ENCODE results near the gene KRTAP3-1. TPM values are rescaled to one million over a fixed set of nuclear protein-coding genes. Genes with fewer than 3 reads are reported as not detected.

KRTAP3-1 gene
- total RNA-seq, 2 experiments from 2014 or later, result not detected

GRCh38 chr17:40980596-40980995 is 28.3 kb downstream of the KRTAP3-1 start:
- Mint-ChIP-seq H3K4me1 (no peaks in the 10 kb centered on the region), H3K9me3 (ENCODE audit: low read depth) (no peaks in the 10 kb centered on the region), H3K27me3 (peaks cover 28% of the 10 kb centered on the region), H3K36me3 (no peaks in the 10 kb centered on the region), H3K4me3 (no peak overlapping the region), H3K27ac (no peak overlapping the region)
- ATAC-seq (no peak), DNase-seq (no peak)
- CTCF ChIA-PET, result no interaction called here

- CTCF ChIA-PET, result no interaction called here
- Mint-ChIP-seq H3K27ac (no peak overlapping the region), H3K9me3 (ENCODE audit: low read depth) (no peaks in the 10 kb centered on the region), H3K4me1 (no peaks in the 10 kb centered on the region), H3K4me3 (no peak overlapping the region), H3K36me3 (no peaks in the 10 kb centered on the region), H3K27me3 (peaks cover 30% of the 10 kb centered on the region)
- ATAC-seq, result no peak
- no peak for DNase-seq
These were observed 28.8 kb downstream of the KRTAP3-1 start for GRCh38 chr17:40980117-40980516.

- Mint-ChIP-seq H3K4me3 (no peak overlapping the region), H3K36me3 (no peaks in the 10 kb centered on the region), H3K4me1 (no peaks in the 10 kb centered on the region), H3K9me3 (ENCODE audit: low read depth) (no peaks in the 10 kb centered on the region), H3K27me3 (peaks cover 23% of the 10 kb centered on the region), H3K27ac (no peak overlapping the region)
- CTCF ChIA-PET, result no interaction called here
- no peak for ATAC-seq
- no peak for DNase-seq
These were observed 30.3 kb downstream of the KRTAP3-1 start for GRCh38 chr17:40978575-40979151.

GRCh38 chr17:40975516-40975915 is 33.4 kb downstream of the KRTAP3-1 start:
- peaks cover 27% of the 10 kb centered on the region for H3K27me3 Mint-ChIP-seq
- no peak for ATAC-seq
- H3K27ac Mint-ChIP-seq, result no peak overlapping the region

DNA sequence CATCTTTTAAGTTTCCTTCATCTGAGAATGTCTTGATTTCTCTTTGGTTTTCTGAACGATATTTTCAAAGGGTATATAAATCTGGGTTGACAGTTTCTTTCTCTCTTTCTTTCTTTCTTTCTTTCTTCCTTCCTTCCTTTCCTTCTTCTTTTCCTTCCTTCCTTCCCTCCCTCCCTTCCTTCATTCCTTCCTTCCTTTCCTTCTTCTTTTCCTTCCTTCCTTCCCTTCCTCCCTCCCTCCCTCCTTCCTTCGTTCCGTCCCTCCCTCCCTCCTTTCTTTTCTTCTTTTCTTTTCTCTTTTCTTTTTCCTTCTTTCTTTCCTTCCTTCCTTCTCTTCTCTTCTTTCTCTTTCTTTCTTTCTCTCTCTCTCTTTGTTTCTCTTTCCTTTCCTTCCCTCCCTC is 34.6 kb downstream of the KRTAP3-1 start:
- peaks cover 27% of the 10 kb centered on the region for H3K27me3 Mint-ChIP-seq

More at GRCh38 chr17:40975516-40975915, 33.4 kb downstream of the KRTAP3-1 start:
- DNase-seq, result no peak
- CTCF ChIA-PET, result no interaction called here
- H3K4me3 Mint-ChIP-seq, result no peak overlapping the region
- no peaks in the 10 kb centered on the region for H3K9me3 Mint-ChIP-seq (ENCODE audit: low read depth)
- H3K4me1 Mint-ChIP-seq, result no peaks in the 10 kb centered on the region
- H3K36me3 Mint-ChIP-seq, result no peaks in the 10 kb centered on the region

DNA sequence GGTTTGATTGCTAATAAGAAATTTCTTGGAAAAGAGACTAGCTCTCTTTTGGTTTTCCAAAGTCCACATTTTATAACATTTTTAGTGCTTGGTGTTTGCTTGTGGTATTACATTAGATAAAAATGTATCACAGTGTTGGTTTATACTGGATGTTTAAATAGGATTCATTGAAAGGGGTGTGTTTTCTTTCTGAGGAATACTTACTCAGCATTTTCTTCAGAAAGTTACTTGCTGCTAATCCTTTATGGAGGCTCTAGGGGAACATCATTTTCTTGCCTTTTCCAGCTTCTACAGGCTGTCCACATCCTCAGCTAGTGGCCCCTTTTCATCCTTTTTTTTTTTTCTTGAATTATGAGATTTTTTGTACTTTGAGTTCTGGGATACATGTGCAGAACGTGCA is 41.3 kb downstream of the KRTAP3-1 start:
- Mint-ChIP-seq H3K36me3 (no peaks in the 10 kb centered on the region), H3K4me1 (no peaks in the 10 kb centered on the region), H3K9me3 (ENCODE audit: low read depth) (no peaks in the 10 kb centered on the region), H3K27me3 (peaks cover 18% of the 10 kb centered on the region), H3K27ac (no peak overlapping the region), H3K4me3 (no peak overlapping the region)
- DNase-seq (no peak), ATAC-seq (no peak)
- CTCF ChIA-PET, result no interaction called here

More for the DNA sequence above, 34.6 kb downstream of the KRTAP3-1 start:
- CTCF ChIA-PET, result no interaction called here
- Mint-ChIP-seq H3K4me1 (no peaks in the 10 kb centered on the region), H3K36me3 (no peaks in the 10 kb centered on the region), H3K4me3 (no peak overlapping the region), H3K9me3 (ENCODE audit: low read depth) (no peaks in the 10 kb centered on the region), H3K27ac (no peak overlapping the region)
- ATAC-seq (no peak), DNase-seq (no peak)

DNA sequence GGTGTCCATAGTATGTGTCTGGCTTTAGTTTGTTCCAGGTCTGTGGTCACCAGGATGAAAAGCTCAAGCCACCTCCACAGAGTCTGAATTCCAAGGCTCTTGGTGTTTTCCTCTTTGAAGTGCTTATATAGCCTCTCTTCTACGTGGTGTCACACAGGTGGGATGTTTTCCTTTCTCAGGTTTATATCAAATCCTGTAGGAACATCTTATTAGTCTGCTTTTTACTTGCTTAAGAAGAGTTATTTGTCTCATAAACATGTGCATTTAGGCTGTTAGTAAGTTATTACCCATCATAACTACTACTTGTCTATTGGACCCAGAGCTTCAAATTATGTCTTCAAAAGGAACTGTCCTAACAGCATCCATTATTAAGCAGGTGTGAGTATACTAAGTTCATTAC is 42.1 kb downstream of the KRTAP3-1 start, which contains the start of gene KRT39:
Gene KRT39, minus strand, starts transcription at position 101 of the 400 bp plus-strand sequence. Its CDS starts 92 bp downstream, at position 9.
- ATAC-seq (no peak), DNase-seq (no peak)
- H3K36me3 Mint-ChIP-seq, result no peaks in the 10 kb centered on the region
- no peaks in the 10 kb centered on the region for H3K9me3 Mint-ChIP-seq (ENCODE audit: low read depth)
- H3K4me3 Mint-ChIP-seq, result no peak within 1 kb of the TSS
- no peak within 1 kb of the TSS for H3K27ac Mint-ChIP-seq
- CTCF ChIA-PET, result no interaction called here
- peaks cover 15% of the 10 kb centered on the region for H3K27me3 Mint-ChIP-seq
- H3K4me1 Mint-ChIP-seq, result no peaks in the 10 kb centered on the region

DNA sequence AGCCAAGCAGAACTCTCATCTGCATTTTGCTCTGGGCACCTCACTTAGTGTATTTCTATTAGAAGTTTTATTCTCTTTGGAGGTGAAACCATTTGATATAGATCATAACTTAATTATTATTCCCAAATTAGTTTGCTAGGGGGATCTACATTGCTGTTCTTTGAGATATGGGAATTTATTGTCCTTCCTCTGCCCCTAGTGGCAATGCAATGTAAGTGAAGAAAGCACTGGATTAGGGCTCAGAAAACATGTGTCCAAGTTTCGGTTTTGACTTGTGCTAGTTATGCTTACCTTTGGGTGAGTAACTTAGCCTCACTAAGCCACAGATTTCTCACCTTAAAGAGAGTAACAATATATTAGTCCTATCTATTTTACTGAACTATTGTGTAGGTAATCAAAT is 45.1 kb downstream of the KRTAP3-1 start:
- ATAC-seq (no peak), DNase-seq (no peak)
- no peak overlapping the region for H3K27ac Mint-ChIP-seq
- H3K4me1 Mint-ChIP-seq, result peaks cover 2% of the 10 kb centered on the region
- peaks cover 14% of the 10 kb centered on the region for H3K27me3 Mint-ChIP-seq
- no peaks in the 10 kb centered on the region for H3K9me3 Mint-ChIP-seq (ENCODE audit: low read depth)
- H3K36me3 Mint-ChIP-seq, result no peaks in the 10 kb centered on the region
- no peak overlapping the region for H3K4me3 Mint-ChIP-seq
- CTCF ChIA-PET, result interaction anchor here (1.0 kb wide), 1 partner anchor 17 kb away, joined by 3 read pairs; no protein-coding TSS in a partner anchor

DNA sequence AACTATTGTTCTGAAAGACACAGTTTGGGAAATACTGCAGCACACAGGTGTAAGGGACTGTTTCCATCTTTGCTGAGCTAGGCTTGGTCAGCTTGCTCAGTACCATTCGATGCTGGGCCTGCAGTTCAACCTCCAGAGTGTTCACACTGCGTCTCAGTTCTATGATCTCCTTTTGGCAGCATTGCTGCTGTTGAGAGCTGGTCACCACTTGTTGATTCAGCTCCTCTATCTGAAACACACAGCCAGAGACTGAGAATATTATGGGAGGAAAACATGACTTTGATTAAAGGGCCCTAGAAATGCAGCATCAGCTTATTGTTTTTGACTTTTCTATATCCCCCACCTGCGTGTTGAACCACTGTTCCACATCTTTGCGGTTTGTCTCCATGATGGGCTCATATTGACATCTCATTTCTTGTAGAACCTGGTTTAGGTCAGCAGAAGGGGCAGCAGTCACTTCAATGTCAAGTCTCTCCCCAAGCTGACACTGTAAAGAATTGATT is 46.8 kb downstream of the KRTAP3-1 start:
- ATAC-seq (no peak), DNase-seq (no peak)
- no peak overlapping the region for H3K27ac Mint-ChIP-seq
- peaks cover 7% of the 10 kb centered on the region for H3K27me3 Mint-ChIP-seq
- H3K4me1 Mint-ChIP-seq, result peaks cover 2% of the 10 kb centered on the region
- CTCF ChIA-PET, result interaction anchor here (0.8 to 1.5 kb wide), 4 partner anchors 9 to 686 kb away, joined by 3 to 6 read pairs (median 5); no protein-coding TSS in a partner anchor
- no peaks in the 10 kb centered on the region for H3K36me3 Mint-ChIP-seq
- H3K9me3 Mint-ChIP-seq (ENCODE audit: low read depth), result no peaks in the 10 kb centered on the region
- no peak overlapping the region for H3K4me3 Mint-ChIP-seq

DNA sequence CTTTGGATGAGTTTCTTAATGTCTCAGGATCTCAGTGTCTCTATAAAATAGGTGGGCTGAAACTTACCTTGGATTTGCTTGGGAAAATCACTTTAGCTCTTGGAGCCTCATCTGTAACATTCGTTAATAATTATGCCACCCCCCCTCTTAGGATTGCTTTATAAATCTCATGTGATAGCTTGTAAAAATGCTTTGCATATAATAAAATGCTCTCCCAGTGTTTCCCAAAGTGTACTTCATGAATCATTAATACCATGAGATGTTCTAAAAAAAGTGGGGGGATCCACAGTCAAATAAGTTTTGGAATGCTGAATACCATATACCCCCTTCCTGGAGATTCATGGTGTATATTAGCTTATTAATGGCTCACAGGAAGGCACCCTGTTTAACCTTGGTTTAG is 47.3 kb downstream of the KRTAP3-1 start:
- CTCF ChIA-PET, result interaction anchor here (0.8 to 1.5 kb wide), 4 partner anchors 9 to 687 kb away, joined by 3 to 6 read pairs (median 5); no protein-coding TSS in a partner anchor

GRCh38 chr17:40960144-40960543 is 48.8 kb downstream of the KRTAP3-1 start:
- H3K27me3 Mint-ChIP-seq, result peaks cover 18% of the 10 kb centered on the region
- ATAC-seq (no peak), DNase-seq (no peak)
- H3K36me3 Mint-ChIP-seq, result no peaks in the 10 kb centered on the region
- CTCF ChIA-PET, result interaction anchor here (0.8 kb wide), 1 partner anchor 589 kb away, joined by 3 read pairs; no protein-coding TSS in a partner anchor
- H3K4me1 Mint-ChIP-seq, result peaks cover 2% of the 10 kb centered on the region
- H3K27ac Mint-ChIP-seq, result no peak overlapping the region
- H3K4me3 Mint-ChIP-seq, result no peak overlapping the region
- no peaks in the 10 kb centered on the region for H3K9me3 Mint-ChIP-seq (ENCODE audit: low read depth)

More for the DNA sequence above, 47.3 kb downstream of the KRTAP3-1 start:
- no peak for DNase-seq
- Mint-ChIP-seq H3K4me3 (no peak overlapping the region), H3K27me3 (peaks cover 12% of the 10 kb centered on the region), H3K9me3 (ENCODE audit: low read depth) (no peaks in the 10 kb centered on the region), H3K27ac (no peak overlapping the region), H3K4me1 (peaks cover 2% of the 10 kb centered on the region), H3K36me3 (no peaks in the 10 kb centered on the region)
- ATAC-seq, result no peak

Other genes starting within 250 kb of the KRTAP3-1 start
- gene KRT26, start 236.9 kb downstream of the KRTAP3-1 start, total RNA-seq, result not detected
- not detected for gene KRT27, start 226.6 kb downstream of the KRTAP3-1 start, total RNA-seq
- not detected for gene KRT28, start 209.2 kb downstream of the KRTAP3-1 start, total RNA-seq
- gene KRT10, start 186.5 kb downstream of the KRTAP3-1 start, total RNA-seq, result 10 to 100 TPM; 19.2 to 33.7 TPM
- gene KRT12, start 141.9 kb downstream of the KRTAP3-1 start, total RNA-seq, result not detected
- gene KRT20, start 123.9 kb downstream of the KRTAP3-1 start, total RNA-seq, result not detected
- gene KRT23, start 71.5 kb downstream of the KRTAP3-1 start, total RNA-seq, result not detected
- gene KRT39, start 42.2 kb downstream of the KRTAP3-1 start, total RNA-seq, result not detected
- gene KRT40, start 24.8 kb downstream of the KRTAP3-1 start, total RNA-seq, result not detected
- gene KRTAP3-3, start 15.0 kb downstream of the KRTAP3-1 start, total RNA-seq, result not detected
- gene KRTAP3-2, start 9.2 kb downstream of the KRTAP3-1 start, total RNA-seq, result not detected
- not detected for gene KRTAP1-5, start 18.1 kb upstream of the KRTAP3-1 start, total RNA-seq
- not detected for gene KRTAP1-4, start 21.1 kb upstream of the KRTAP3-1 start, total RNA-seq
- gene KRTAP1-3, start 25.7 kb upstream of the KRTAP3-1 start, total RNA-seq, result not detected
- gene KRTAP1-1, start 32.3 kb upstream of the KRTAP3-1 start, total RNA-seq, result not detected
- gene KRTAP2-1, start 38.2 kb upstream of the KRTAP3-1 start, total RNA-seq, result not detected
- not detected for gene KRTAP2-2, start 46.1 kb upstream of the KRTAP3-1 start, total RNA-seq
- gene KRTAP2-3, start 51.0 kb upstream of the KRTAP3-1 start, total RNA-seq, result not detected
- gene KRTAP2-4, start 56.8 kb upstream of the KRTAP3-1 start, total RNA-seq, result not detected
- gene KRTAP4-7, start 75.0 kb upstream of the KRTAP3-1 start, total RNA-seq, result not detected
- gene KRTAP4-8, start 89.0 kb upstream of the KRTAP3-1 start, total RNA-seq, result not detected
- not detected for gene KRTAP4-16, start 93.1 kb upstream of the KRTAP3-1 start, total RNA-seq
- not detected for gene KRTAP4-9, start 96.3 kb upstream of the KRTAP3-1 start, total RNA-seq
- gene KRTAP4-11, start 109.2 kb upstream of the KRTAP3-1 start, total RNA-seq, result not detected
- gene KRTAP4-12, start 115.1 kb upstream of the KRTAP3-1 start, total RNA-seq, result not detected
- gene KRTAP4-6, start 131.4 kb upstream of the KRTAP3-1 start, total RNA-seq, result not detected
- not detected for gene KRTAP4-5, start 140.7 kb upstream of the KRTAP3-1 start, total RNA-seq
- not detected for gene KRTAP4-4, start 151.6 kb upstream of the KRTAP3-1 start, total RNA-seq
- gene KRTAP4-3, start 159.1 kb upstream of the KRTAP3-1 start, total RNA-seq, result not detected
- gene KRTAP4-2, start 169.1 kb upstream of the KRTAP3-1 start, total RNA-seq, result not detected
- gene KRTAP4-1, start 175.8 kb upstream of the KRTAP3-1 start, total RNA-seq, result not detected
- not detected for gene KRTAP9-1, start 180.8 kb upstream of the KRTAP3-1 start, total RNA-seq
- gene KRTAP9-2, start 217.5 kb upstream of the KRTAP3-1 start, total RNA-seq, result not detected
- gene KRTAP9-3, start 223.3 kb upstream of the KRTAP3-1 start, total RNA-seq, result not detected
- not detected for gene KRTAP9-8, start 228.9 kb upstream of the KRTAP3-1 start, total RNA-seq
- gene KRTAP9-4, start 240.6 kb upstream of the KRTAP3-1 start, total RNA-seq, result not detected
- not detected for gene KRTAP9-9, start 246.3 kb upstream of the KRTAP3-1 start, total RNA-seq